Measurements from ENCODE around the gene POMGNT1. TPM values are rescaled to one million over a fixed set of nuclear protein-coding genes. Genes with fewer than 3 reads are reported as not detected.

POMGNT1 gene
- total and polyA plus RNA-seq, 2 of the 8 experiments (the other 6 are each of a cell fraction or from before 2014, with no cell fraction given): 28.0 to 40.3 TPM

DNA sequence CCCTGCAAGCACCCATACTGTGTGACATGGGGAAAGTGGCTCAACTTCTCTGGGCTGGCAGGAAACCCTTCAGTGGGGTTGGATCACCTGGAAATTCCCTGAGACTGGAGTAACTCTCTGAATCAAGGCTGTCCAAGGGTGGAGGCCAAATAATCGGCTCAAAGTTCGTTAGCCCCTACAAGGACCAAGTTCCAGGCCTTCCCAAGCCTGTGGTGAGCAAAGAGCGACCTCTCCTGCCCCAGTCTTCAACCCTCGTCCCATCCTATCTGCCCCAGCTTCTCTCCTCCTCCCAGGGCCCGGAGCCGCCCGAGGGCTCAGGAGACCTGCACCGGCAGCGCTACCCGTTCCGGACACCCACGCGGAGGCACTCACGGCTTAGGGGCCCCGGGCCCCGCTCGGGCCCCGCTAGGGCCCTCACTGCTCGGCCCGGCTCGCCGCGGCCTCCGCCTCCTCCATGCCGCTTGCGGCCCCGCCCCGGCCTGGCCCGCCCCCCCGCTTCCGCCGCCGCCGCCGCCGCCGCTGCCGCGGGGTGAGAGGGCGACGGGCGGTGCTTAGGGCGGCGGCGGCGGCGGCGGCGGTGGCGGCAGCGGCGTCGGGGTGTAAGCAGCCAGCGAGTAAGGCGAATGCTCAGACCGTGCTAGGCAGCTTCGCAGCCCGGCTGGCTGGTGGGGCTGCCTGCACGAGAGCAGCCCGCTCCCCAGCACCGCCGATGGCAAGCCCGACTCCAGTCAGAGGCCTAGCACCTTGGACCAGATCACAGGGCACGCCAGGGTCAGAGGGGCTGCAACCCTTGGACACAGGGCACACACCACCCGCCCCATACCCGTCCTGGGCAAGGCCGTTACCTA, at the start of gene POMGNT1 (continued):
- TF ChIP-seq TEAD4 (IDR thresholded peaks at IDR 0.05; ENCODE audit: low read depth, low read length): no peak
